GOT3 (cell line): ENCODE results near the gene RAB21.
"Not testable (repeated sequence)": the region's sequence is repeated elsewhere in the genome, so short reads cannot be mapped to it uniquely, and the experiment has no call there.

Experiments used
- DNase-seq: peaks from one replicate; lab custom pipeline; 2025; ENCODE audit warnings: mixed read lengths; lab: John Stamatoyannopoulos, UW

The RAB21 gene

GRCh38 chr12:71752891-71753290, 1.8 kb upstream of the RAB21 start:
- no peak for DNase-seq

DNA sequence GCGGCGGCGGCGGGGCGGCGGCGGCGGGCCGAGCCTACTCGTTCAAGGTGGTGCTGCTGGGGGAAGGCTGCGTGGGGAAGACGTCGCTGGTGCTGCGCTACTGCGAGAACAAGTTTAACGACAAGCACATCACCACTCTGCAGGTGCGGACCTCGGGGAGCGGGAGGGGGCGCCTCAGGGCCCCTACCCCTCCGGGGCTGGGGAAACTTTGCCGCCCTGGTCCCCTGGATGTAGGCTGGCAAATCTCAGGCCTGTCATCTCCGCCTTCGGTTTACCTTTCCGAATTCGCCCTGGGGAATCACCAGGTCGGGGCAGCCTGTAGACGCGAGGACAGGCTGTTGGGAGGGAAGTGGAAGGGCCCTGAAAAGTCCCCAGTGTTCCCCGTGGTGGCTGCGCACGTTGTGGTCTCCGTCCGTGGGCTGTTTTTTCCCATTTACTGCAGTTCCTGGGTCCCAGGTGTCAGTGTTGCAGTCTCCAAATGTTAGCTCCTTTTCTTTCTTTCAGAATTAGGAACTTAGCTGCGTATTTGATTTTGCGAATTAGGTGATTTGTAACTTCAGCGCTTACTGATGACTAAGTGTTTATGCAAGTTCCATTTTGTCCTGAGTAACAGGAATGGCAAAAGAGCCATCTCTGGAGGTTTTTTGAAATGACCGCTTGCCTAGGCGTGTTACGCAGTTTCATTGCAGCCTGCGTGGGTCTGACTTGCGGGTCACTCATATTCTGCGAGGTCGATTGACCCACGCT, 656 bp downstream of the RAB21 start:
- no peak for DNase-seq

- no peak for DNase-seq
These were observed 1.5 kb downstream of the RAB21 start for GRCh38 chr12:71756054-71756690.

- DNase-seq = no peak
These were observed 5.3 kb downstream of the RAB21 start for GRCh38 chr12:71759941-71760340.

DNA sequence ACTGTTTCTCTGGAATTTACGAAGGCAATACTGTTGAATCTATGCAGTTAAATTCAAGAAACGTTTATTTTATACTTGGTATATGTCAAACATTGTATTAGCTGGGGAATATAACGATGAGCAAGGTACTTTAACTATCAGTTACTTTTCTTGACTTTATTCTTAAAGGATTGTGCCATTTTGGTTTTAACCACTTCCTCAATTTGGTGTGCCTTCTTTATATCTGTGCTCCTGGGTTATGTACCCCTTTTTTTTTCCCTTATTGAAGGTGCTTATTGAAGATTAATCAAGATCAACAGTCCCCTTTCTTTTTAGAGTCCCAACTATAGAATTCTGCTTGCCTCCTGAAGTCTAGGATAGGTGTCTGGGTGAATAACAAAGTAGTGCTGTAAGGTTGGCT, 5.8 kb downstream of the RAB21 start:
- no peak for DNase-seq

DNA sequence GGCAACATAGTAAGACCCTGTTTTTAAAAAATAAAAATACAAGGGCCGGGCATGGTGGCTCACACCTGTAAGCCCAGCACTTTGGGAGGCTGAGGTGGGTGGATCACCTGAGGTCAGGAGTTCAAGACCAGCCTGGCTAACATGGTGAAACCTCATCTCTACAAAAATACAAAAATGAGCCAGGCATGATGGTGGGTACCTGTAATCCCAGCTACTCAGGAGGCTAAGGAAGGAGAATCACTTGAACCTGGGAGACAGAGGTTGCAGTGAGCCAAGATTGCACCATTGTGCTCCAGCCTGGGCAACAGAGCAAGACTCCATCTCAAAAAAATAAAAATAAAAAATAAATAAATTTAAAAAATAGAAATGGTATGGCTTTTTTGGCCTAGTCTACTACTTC, 6.7 kb downstream of the RAB21 start:
- not testable (repeated sequence) for DNase-seq

DNA sequence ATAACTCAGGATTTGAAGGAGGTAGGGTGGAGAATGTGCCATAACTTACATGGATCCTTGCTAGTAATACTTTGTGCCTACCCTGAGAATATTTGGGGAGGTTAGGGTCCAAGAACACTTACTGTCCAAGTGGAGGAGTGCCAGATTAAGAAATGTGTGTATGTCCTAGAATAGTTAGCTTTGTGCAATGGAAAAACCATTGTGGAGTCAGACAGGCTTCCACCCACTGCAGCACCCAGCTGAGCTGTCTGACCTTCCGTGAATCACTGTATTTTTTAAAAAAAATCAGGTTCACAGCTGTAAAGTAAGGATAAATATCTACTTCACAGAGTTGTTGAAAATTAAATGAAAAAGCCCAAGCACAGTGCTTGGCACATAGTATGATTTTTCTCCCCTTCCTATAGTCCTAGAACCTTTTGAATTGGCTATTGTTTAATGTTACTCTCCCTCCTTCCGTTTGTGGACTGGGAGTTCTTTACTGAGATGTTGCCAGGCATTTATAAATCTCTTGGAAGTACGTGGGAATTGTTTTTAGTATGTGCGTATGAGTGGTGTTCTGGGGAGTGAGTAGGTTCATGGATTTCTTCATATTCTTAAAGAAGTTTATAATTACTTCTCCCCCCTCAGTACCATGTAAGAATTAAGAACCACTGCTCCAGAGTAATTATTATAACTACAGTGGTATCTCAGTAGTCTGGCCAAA, 9.2 kb downstream of the RAB21 start:
- no peak for DNase-seq

- no peak for DNase-seq
These were observed 10.1 kb downstream of the RAB21 start for GRCh38 chr12:71764587-71765321.

- DNase-seq = no peak
These were observed 11.5 kb downstream of the RAB21 start for GRCh38 chr12:71766202-71766601.

GRCh38 chr12:71767183-71767582, 12.5 kb downstream of the RAB21 start:
- DNase-seq = no peak

DNA sequence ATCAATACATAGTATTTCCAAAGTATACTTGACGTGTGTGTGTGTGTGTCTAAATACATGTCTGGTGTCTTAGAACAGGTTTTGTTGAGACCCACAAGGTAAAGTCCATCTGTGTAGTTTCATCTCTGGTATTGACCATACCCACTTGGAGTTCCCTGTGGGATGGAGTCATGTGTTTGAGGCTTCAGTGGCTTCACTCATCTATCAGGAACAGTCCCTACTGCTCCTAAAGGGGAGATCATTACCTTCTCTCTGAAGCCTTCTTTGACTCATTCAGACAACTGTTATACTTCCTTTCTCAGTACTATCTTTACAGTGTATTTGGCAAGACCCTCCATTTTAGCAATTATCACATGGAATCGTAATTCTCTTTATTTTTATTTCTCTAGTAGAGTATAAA, 14.2 kb downstream of the RAB21 start:
- DNase-seq = no peak

DNA sequence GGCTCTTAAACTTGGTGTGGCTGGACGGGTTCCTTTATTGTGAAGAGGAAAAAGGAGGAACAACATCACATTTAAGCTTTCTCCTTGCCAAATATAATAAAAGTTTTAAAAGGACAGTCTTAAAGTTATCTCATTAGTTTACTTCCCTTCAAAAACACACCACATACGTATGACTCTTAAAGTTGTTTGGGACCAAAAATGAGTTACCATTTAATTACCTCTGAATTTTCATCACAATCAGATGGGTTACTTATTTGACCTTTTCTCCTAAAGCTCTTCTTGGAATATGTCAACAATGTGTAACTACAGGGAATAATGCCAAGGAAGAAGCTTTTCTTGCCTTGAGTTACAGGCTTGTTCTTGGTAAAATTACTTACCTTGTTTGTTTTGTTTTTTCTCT, 16.4 kb downstream of the RAB21 start:
- DNase-seq = no peak

DNA sequence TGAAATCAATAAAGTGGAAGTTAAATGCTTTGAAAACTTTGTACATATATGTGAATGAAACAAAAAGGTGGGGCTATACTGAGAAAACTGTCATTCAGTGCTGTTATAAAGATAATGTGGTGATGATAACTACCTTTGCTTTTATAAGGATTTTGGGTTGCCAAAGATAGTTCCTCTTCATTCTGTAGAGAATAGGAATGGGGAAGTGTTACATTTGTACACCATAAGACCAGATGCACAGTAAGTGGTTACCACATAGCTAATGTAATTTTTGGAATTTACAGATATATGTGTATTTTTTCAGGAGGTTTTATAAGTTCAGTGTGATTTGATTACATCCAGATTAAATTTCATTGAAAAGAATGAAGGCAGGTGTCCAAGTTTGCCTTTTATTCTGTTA, 18.1 kb downstream of the RAB21 start:
- DNase-seq = no peak

DNA sequence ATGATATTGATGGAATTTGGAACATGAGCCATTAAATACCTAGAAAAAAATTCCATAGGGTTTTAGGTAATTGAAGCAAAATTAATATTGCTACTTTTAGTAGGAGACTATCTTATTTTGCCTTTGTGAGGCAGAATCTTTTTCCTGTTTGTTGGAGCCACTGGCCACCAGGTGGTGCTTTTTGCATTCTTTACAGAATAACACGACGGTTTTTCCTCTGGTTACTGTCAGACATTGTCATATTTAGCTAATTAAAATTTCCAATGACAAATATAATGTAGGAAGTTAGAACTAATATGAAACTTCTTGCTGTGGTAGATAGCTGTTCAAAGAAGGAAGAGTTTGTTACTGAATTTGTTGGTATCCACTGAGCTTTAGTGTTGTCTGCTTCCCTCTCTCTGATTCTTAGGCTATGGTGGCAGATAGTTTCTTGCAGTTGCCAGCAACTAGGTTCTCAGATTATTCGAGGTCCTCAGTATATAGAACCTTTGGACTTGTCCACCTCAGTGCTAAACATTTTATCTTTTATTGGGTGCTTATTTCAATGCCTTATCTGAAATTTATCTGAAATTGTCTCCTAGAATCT, 25.7 kb downstream of the RAB21 start:
- DNase-seq = no peak

- DNase-seq = no peak
These were observed 27.4 kb downstream of the RAB21 start for GRCh38 chr12:71782017-71782416.

DNA sequence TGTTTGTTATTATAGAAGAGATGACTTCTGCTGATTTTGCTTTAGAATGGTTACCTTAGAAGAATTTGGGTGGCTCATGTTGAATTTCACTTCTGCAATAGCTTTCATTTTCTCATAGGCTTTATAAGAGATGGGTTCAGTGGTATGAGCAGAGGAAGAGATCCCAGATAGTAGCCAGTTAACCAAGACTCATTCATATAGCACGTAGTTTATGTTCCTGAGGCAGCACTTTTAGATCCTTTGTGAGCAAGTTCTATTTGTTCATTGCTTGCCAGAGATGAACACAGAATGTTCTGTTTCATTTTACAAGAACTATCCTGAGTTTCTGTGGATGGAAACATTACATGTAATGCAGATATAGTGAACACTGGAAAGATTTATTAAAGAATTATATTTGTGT, 32.2 kb downstream of the RAB21 start:
- no peak for DNase-seq

DNA sequence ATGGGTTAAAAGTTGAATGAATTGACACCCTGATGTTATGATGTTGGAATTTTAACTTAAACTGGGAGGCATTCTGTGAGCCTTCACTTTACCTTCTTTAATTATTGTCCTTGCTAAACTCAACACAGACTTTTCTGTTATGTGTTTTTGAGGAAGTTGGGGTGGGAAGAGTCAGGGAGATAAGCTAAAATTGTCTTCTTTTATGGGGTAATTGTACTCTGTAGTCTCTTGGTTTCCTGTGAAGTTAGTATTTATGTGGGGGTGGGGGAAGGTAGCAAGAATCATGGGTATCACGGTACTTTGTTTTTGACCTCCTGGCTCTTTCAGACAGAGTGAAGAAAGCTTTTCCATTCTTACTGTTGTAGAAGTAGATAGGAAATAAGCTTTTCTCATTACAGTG, 32.9 kb downstream of the RAB21 start:
- DNase-seq = no peak

- DNase-seq = no peak
These were observed 35.7 kb downstream of the RAB21 start for GRCh38 chr12:71790331-71790730.

- no peak for DNase-seq
These were observed 36.9 kb downstream of the RAB21 start for GRCh38 chr12:71791473-71792150.

GRCh38 chr12:71792599-71792998, 37.9 kb downstream of the RAB21 start:
- DNase-seq = no peak

DNA sequence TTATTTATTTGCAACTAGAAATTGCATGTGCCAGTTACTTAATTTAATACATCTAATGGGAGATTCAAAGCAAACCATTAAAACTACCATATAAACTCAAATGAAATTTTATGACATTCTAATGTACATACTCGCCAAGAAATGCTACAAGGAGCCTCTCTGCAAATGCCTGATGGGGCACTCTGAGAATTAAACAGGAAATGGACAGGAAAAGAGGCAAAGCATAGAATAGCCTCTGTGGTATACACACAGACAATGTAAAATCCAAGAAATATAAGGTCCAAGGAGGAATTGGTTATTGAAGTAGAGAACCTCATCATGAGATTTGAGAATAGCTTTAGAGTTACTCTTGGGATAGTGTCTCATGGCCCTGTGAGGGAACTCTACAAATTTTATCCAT, 41.2 kb downstream of the RAB21 start:
- DNase-seq = no peak

GRCh38 chr12:71797531-71797930, 42.9 kb downstream of the RAB21 start:
- no peak for DNase-seq
